Stimulated activated CD4-positive, alpha-beta T cell treated with anti-CD3 and anti-CD28 coated beads, Interleukin-1b, Interleukin-23, amount 100 ng/mL, for 4 hours (primary cell): Measurements from ENCODE around the gene PRPF6.

Experiments
- DNase-seq, 2 donors: peaks; one replicate each; pipeline ENCODE4 v3.0.0-alpha.2; 2020; ENCODE audit warnings: low read depth in 2 of 2

Gene PRPF6

DNA sequence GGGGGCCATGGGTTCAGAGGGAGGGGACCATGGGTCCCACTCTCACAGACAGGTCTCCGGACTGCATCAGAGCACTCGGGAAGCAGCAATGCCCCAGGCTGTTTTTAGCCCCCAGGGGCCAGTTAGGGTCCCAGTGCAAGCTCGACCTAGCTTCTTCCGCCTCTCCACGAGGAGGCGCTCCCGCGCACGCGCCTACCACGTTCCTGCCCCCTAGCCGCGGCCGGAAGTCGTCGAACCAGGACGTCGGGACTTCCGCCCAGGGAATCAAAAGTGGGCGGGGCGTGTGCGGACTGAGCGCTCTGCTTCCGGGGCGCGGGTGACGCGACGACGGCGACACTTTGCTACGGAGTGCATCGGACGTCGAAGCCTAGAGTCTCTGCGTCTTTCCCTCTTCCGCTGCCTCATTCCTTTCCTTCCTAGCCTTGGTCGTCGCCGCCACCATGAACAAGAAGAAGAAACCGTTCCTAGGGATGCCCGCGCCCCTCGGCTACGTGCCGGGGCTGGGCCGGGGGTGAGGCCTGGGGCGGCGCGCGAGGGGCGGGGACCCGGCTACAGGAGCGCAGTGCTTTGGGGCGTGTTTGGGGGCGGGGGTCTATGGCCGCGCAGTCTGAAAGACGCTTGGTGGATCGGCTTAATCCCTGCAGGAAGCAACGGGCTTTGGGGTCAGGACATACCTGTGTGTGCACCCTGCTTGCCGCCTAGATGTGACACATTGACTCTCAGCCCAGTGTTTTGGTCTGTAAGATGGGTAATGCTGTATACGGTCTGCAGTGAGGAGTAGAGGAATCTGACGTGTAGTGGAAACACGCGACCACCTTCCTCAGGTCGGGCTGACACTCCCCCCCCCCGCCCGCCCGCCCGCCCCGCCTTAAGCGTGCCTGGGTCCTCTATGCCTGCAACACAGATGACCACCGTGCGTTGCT lies at the start of gene PRPF6:
TSS of gene PRPF6 (plus strand) at position 327 of the 923 bp plus-strand sequence. CDS start at position 441, 114 bp downstream.
- DNase-seq, result peak; percentile 91 to 93

GRCh38 chr20:63931735-63932134 lies 49.2 kb upstream of the PRPF6 start:
- no peak for DNase-seq

- no peak for DNase-seq
Observed at GRCh38 chr20:63932606-63933160, 48.2 kb upstream of the PRPF6 start.

DNA sequence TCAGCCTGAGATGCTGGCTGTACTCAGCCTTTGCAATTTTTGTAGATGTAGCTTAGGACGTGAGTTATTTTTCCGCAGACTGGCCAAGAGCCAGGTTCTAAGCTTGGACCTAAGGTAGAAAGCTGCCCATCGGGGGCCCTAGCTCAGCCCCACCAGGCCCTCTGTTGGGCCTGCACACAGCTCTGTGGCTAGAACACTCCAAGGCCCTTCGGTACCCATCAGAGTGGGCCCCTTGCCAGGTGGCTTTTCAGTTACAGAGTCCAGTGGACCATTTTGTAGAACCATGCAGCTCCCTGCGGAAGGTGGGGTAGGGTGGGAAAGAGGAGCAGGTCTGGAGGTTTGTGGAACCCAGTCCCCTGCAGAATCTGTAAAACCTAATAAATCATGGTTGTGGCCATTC lies 47.3 kb upstream of the PRPF6 start:
- DNase-seq, result no peak

- no peak for DNase-seq
Observed at GRCh38 chr20:63934271-63935068, 46.5 kb upstream of the PRPF6 start.

- DNase-seq, result no peak
Observed at GRCh38 chr20:63935447-63935846, 45.5 kb upstream of the PRPF6 start.

DNA sequence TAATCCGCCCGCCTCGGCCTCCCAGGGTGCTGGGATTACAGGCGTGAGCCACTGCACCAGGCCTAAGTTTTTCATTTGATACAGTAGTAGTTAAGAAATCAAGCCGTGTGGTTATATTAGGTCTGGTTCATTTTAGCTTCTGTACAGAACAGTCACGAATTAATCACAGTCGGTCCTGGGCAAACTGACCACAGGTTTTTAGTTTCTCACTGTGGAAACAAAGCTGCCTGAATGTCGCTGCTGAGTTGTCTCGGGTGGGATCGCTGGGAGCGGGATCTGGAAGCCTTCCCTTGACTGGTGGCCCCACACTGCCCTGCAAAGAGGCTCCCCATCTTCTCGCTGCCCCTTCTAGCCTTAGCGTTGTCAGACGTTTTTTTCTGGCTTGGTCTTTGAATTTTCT lies 43.3 kb upstream of the PRPF6 start:
- DNase-seq, result no peak

DNA sequence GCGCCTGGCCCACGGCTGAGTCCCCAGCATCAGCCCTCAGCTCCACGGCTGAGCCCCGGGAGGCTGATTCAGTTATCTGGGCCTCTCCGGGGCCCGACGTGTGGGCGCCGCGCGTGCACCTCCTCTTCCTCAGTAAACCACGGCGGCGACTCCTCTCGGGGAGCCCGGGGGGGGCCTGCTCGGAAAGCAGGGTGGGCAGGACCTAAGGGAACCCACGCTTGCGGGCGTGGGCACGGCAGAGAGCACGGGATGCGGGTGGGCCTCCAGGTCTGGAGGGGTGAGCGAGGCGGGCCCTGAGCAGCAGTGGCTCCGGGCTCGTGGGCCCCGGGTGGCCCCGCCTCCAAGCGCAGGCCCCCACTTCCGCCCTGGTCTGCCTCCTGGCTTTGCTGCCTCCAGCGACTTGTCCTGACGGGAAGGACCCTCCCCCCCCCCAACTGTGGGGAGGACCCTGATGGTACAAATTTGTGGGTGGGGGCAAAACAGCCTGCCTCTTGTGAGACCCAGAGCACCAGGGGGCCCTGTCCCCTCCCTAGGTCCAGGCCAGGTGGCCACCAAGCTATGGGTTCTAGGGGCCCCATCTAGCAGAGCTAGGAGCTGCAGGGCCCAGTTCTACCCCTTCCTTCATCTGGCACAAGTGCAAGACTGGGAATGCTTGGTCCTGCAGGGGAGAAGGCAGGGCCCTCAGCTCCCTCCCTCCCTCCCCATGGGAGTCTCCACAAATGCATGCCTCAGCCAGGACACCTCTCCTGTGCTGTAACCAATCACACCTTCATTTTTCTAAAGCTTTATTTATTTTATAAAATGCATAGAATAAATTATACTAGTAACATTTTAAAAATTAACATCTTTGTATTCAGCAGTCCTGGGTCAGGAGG lies 41.6 kb upstream of the PRPF6 start:
- no peak for DNase-seq

- DNase-seq, result no peak
Observed at GRCh38 chr20:63940071-63940471, 40.9 kb upstream of the PRPF6 start.

DNA sequence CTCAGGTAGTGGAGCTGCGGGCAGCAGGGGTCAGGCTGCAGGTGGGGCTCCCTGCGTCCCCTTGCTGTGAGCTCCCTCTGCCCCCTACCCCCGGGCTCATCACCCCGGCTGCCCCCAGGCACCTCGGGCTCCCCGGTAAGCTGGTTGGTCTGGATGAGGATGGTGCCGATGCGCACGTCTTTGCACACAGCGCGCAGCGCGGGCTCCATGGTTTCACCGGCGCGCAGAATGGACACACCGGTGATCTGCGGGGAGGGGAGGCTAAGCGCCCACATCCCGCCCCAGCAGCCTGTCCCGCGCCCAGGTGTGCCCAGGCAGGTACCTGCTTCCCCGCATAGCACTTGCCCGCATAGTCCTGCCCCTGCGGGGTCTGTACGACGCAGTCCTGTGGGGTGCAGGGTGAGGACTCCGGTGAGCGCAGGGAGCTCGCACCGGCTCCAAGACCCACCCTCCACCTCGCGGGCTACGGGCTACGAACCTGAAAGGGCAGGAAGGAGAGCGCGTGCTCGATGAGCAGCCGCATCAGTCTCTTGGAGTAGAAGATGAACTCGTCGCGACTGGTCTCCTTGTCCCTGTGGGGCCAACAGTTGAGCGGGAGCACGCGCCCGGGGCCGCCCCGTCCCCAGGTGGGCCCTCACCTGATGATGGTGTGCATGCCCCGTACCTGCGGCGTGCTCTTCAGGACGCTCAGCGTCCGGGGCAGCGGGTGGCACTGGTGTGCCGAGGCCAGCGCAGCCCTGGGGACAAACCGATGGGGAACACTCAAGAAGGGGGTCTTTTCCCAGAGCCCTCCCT lies 40.3 kb upstream of the PRPF6 start:
- DNase-seq, result no peak

GRCh38 chr20:63941282-63942081 lies 39.5 kb upstream of the PRPF6 start:
- DNase-seq, result peak in 1 of 2 donors; percentile 29

DNA sequence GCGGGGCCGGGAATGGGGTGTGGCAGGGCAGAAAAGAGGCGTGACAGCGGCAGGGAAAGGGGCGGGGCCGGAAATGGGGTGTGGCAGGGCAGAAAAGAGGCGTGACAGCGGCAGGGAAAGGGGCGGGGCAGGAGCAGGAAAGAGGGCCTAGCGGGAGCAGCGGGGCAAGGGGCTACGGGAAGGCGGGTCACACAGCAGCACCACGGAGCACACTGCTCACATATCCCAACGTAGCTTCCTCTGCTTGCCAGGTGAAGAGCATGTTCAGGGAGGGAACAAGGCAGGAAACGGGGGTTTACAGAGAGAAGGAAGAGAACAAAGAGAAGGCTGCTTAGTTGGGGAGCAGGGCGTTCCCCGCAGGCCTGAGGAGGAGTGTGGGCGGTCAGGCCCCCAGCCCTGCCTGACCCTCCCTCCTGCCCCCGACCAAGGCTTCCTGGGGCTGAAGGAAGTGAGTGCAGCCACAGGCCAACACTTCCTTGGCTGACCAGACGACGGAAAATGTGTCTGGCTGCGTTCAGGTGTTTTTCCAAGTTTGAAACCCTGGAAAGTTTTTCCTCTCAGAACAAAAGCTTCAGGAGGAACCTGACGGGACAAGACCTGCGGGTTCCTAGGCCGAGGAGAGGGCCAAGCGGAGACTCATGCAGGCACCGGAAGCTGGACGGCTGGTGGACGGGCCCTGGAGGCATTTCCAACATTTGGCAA lies 38.5 kb upstream of the PRPF6 start:
- no peak for DNase-seq

DNA sequence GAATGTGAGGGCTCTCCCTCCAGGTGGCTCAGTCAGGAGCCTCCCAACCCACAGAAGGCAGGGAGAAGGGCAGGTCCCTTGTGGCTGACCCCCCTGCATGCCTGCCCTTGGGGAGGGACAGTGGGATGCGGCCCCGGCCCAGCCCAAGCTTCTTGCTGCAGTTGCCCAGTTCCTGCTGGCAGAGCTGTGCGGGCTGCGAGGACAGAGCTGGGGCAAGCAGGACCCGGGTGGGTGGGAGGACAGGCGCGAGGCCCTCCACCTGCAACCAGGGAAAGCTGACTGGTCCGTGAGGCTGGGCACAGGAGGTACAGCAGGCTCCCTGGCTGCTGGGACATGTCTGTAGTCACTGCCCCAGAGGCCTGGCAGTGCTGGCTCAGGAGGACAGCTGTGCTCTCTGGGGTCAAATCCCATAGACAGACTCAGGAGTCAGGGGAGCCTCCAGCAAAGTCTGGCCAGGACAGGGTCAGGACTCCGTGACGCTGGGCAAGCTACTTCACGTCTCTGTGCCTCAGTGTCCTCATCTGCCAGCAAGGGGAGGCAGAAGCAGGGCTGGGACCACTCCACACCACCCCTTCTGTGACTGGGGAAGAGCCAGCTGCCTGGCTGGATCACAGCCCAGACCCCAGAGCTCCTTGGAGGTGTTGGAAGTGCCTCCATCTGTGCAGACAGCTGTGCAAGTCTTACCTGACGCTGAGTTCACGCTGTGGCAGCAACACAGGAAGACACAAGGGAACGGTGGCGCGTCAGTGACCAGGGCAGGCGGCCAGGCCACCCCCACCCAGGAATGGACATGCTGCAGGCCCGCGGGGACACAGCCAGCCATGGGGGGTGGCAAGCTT lies 37.7 kb upstream of the PRPF6 start:
- DNase-seq, result no peak

GRCh38 chr20:63943808-63944077 lies 37.2 kb upstream of the PRPF6 start:
- DNase-seq, result no peak

DNA sequence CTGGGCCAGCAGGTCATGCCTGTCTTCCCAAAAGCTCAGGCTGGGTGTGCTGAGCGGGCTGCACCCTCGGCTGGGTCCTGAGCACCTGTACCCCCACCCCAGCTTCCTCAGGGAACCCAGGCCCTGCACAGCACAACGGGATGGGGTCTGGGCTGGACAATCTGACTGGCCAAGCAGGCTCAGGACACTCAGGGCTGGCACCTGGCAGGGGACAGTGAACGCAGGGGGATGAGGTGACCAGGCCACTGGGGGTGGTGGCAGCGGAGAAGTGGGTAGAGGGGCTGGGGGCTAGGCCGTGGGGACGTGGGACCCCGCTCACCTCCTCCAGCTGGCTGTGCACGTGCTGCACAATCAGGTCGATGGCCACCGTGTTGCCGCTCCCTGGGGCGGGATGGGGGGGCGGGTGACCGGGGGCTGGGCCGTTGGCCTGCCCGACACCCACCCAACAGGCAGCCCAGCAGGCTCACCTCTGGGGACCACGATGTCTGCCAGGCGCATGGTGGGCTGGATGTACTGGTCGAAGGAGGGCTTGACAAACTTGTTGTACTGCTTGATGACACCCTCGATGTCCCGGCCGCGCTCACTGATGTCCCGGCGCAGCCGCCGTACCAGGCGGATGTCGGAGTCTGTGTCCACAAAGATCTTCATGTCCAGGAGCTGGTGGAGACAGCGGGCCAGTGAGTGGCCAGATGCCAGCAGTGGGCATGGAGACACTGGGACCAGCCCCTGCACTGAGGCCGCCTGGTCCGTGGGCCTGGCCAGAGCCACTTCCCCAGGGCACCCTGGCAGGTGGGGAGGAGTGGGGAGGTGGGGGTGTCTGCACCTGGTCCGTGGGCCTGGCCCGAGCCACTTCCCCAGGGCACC lies 36.6 kb upstream of the PRPF6 start:
- DNase-seq, result no peak

- DNase-seq, result no peak
Observed at GRCh38 chr20:63945031-63945658, 35.8 kb upstream of the PRPF6 start.
